DND-41 (cell line): ENCODE data around the gene L3MBTL1.
A peak's percentile ranks its signal among the peaks of the same experiment; 100 is the strongest.

Source experiments
- ATAC-seq: fragments of 200-7000 bp; cut with Tn5 transposase; 3 replicates; pipeline ENCODE4 v1.9.1; 2021; ENCODE audit warnings: low read depth; ENCODE audit not compliant: insufficient read depth
- DNase-seq: peaks from one replicate; pipeline ENCODE4 v3.0.0-alpha.2; 2020
- H2AFZ ChIP-seq: 2 replicates; pipeline ENCODE4 v1.6.0; 2012; ENCODE audit warnings: low read depth, low read length
- H3K27ac ChIP-seq: 2 replicates; pipeline ENCODE4 v1.5.1; 2012; ENCODE audit warnings: low read length, inconsistent platforms
- H3K27me3 ChIP-seq: fragments of 200-600 bp; sonication (generic); 2 replicates; pipeline ENCODE4 v1.6.0; 2012; ENCODE audit warnings: low read length, mild to moderate bottlenecking, inconsistent platforms; ENCODE audit not compliant: insufficient read depth, poor library complexity
- H3K36me3 ChIP-seq: 2 replicates; pipeline ENCODE4 v1.5.1; 2012; ENCODE audit warnings: low read length, inconsistent platforms; ENCODE audit not compliant: insufficient read depth
- H3K4me1 ChIP-seq: 2 replicates; pipeline ENCODE4 v1.5.1; 2012; ENCODE audit warnings: mild to moderate bottlenecking, low read length; ENCODE audit not compliant: insufficient read depth
- H3K4me2 ChIP-seq: 2 replicates; pipeline ENCODE4 v1.6.0; 2012; ENCODE audit warnings: mild to moderate bottlenecking, moderate library complexity, low read length, inconsistent platforms; ENCODE audit not compliant: insufficient read depth
- H3K4me3 ChIP-seq, 2 experiments: fragments of 200-600 bp in 1 of 2; shearing (Covaris generic) in 1 of 2; 2 replicates each; pipeline ENCODE4 v1.5.1; 2012 to 2016; ENCODE audit warnings: inconsistent platforms in 2 of 2, low read length in 2 of 2, mild to moderate bottlenecking in 2 of 2, low read depth in 1 of 2, moderate library complexity in 1 of 2
- H3K79me2 ChIP-seq: 2 replicates; pipeline ENCODE4 v1.6.0; 2012; ENCODE audit warnings: low read length, inconsistent platforms; ENCODE audit not compliant: insufficient read depth
- H3K9ac ChIP-seq: 2 replicates; pipeline ENCODE4 v1.6.0; 2012; ENCODE audit warnings: low read depth, mild to moderate bottlenecking, inconsistent platforms, low read length, moderate library complexity
- H3K9me3 ChIP-seq: 2 replicates; pipeline ENCODE4 v1.5.1; 2012; ENCODE audit warnings: low read length, moderate library complexity, mild to moderate bottlenecking, inconsistent platforms; ENCODE audit not compliant: insufficient read depth, severe bottlenecking
- H4K20me1 ChIP-seq: 2 replicates; pipeline ENCODE4 v1.6.0; 2012; ENCODE audit warnings: low read length; ENCODE audit not compliant: insufficient read depth
- EZH2 ChIP-seq: IDR thresholded peaks from 3 replicates; pipeline ENCODE4 v1.6.1; 2012; ENCODE audit warnings: borderline replicate concordance, low read depth, mild to moderate bottlenecking, moderate library complexity, low read length, inconsistent platforms; ENCODE audit not compliant: severe bottlenecking
- TF ChIP-seq, protein P1 (sequence below): IDR thresholded peaks from 2 replicates; pipeline ENCODE4 v1.5.1; 2012; ENCODE audit warnings: borderline replicate concordance, low read length, moderate library complexity, mild to moderate bottlenecking; ENCODE audit not compliant: poor library complexity, severe bottlenecking; ENCODE audit errors: extremely low read depth

Gene L3MBTL1

DNA sequence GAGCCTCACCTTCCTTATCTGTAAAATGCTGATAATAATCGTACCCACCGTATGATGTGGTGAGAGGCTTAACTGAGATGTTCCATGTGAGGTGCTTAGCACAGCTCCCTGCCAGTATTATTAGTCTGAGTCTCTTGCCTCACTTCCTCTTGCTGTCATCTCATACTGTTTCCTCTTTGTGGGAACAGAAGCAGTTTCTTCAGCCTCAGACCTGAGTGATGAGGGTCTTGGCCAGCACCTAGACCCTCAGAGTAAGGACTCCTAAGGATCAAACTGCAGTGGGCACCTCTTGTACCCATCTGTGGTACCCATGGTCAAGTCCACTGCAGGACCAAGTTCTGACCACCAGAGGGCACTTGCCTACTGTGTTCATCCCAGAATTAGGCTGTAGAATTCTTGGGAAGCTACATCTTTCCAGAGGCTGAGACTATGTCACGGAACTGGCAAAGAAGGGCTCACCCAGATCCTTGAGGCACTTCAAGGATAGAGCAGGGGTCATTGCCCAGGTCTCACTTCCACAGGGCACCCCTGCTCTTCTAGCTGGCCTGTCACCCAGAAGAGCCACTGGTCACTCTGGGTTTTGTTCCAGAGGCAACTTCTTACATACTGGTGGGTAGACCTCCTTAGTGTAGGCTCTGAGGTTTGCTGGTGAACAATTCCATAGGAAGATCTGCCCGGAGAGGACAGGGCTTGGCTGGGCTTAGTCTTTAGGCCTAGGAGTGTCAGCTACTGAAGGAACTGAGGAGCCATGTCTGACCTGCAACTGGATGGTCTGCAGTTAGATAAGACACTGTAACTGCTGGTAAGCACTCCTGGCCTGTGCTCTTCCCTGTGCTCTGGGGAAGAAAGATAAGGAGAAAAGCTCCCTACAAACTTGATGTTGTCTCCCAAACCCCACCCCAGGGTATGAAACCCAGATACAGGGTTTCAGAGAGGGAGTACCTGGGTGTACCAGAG, 30.7 kb downstream of the L3MBTL1 start:
- Histone ChIP-seq H4K20me1 (peaks cover 15% of the 10 kb centered on the region), H3K4me3 (no peak overlapping the region), H3K4me1 (no peaks in the 10 kb centered on the region), H3K9me3 (no peaks in the 10 kb centered on the region), H3K4me2 (no peak overlapping the region), H3K79me2 (no peaks in the 10 kb centered on the region), H3K27ac (no peak overlapping the region), H3K9ac (no peak overlapping the region), H3K36me3 (no peaks in the 10 kb centered on the region; the same call in 1 of the 2 replicates), H3K27me3 (no peaks in the 10 kb centered on the region), H2AFZ (no peak overlapping the region)
- no peak for TF ChIP-seq EZH2
- TF ChIP-seq, protein P1, sequence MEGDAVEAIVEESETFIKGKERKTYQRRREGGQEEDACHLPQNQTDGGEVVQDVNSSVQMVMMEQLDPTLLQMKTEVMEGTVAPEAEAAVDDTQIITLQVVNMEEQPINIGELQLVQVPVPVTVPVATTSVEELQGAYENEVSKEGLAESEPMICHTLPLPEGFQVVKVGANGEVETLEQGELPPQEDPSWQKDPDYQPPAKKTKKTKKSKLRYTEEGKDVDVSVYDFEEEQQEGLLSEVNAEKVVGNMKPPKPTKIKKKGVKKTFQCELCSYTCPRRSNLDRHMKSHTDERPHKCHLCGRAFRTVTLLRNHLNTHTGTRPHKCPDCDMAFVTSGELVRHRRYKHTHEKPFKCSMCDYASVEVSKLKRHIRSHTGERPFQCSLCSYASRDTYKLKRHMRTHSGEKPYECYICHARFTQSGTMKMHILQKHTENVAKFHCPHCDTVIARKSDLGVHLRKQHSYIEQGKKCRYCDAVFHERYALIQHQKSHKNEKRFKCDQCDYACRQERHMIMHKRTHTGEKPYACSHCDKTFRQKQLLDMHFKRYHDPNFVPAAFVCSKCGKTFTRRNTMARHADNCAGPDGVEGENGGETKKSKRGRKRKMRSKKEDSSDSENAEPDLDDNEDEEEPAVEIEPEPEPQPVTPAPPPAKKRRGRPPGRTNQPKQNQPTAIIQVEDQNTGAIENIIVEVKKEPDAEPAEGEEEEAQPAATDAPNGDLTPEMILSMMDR = peak; percentile 98
- ATAC-seq (peak; percentile 72), DNase-seq (peak; percentile 57)

DNA sequence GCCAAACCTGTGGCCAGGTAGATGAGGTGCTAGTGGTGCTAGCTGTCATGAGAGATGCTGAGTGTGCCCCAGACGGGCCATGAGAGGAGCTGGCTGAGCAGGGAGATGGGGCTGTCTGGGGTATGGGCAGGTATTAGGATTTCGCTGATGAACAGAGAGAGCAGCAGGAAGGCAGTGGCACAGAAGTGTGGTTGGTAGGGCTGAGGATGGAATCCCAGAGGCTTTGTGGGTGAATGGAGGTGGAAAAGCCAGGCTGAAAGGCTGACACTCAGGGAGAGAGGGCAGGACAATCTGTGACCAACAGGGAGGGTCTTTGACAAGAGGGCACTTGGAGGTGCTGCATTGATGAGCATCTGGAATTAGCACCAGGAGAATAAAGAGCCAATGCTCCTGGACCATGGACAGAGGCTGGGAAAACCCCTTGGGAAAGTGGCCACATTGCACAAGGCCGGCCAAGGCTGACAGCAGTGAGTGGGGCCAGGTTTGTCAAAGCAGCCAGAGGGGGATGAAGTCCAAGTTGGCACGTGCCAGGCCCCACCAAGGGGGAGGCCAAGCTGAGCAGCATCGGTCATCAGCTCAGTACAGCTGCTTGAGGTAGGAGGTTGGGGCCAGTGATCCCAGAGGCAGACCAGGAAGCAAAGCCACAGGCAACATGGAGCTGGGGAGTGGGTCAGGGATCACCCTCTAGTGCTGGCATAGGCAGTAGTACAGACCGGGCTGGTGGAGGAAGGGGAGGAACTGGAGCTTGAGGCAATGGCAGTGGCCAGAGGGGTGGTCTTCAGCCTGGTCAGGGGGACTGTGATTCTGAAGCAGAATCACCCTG, 31.6 kb downstream of the L3MBTL1 start:
- Histone ChIP-seq H3K4me3 (no peak overlapping the region), H4K20me1 (peaks cover 15% of the 10 kb centered on the region), H3K4me2 (no peak overlapping the region), H3K79me2 (no peaks in the 10 kb centered on the region), H3K27ac (no peak overlapping the region), H3K9ac (no peak overlapping the region), H3K36me3 (no peaks in the 10 kb centered on the region; the same call in 1 of the 2 replicates), H2AFZ (no peak overlapping the region), H3K27me3 (no peaks in the 10 kb centered on the region), H3K4me1 (no peaks in the 10 kb centered on the region), H3K9me3 (no peaks in the 10 kb centered on the region)
- TF ChIP-seq, protein P1 = no peak
- no peak for TF ChIP-seq EZH2
- DNase-seq (no peak), ATAC-seq (no peak)

DNA sequence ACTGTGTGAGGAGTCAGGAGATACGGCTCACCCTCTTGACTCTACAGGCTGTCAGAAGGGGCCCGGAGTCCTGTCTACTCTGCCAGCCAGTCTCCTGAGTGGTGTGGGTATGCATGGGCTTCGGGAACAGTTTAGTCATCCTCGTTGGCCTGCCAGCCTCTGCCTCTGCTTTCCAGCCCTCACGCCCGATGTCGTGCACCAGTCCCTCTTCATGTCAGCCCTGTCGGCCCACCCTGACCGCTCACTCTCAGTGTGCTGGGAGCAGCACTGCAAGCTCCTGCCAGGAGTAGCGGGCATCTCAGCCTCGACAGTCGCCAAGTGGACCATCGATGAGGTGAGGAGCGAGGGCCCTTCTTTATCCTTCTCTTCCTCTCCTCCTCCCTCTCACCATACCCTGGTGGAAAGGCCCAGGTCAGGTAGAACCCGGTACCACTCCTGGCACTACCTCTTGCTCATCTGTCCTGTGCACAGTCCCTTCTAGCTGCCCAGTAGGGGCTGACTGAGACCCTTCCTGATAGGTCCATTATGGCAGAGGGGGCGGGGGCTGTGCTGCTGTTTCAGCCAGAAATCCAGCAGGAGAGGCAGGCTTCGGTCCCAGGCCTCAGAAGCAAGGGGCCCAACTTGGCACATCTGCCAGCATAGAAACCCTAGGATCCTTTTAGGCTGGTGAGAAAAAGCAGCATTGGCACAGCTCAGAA, 32.6 kb downstream of the L3MBTL1 start:
- Histone ChIP-seq H3K4me2 (no peak overlapping the region), H3K4me3 (no peak overlapping the region), H3K9me3 (no peaks in the 10 kb centered on the region), H3K36me3 (no peaks in the 10 kb centered on the region; the same call in 1 of the 2 replicates), H3K27ac (no peak overlapping the region), H4K20me1 (peaks cover 13% of the 10 kb centered on the region), H3K9ac (no peak overlapping the region), H2AFZ (no peak overlapping the region), H3K79me2 (no peaks in the 10 kb centered on the region), H3K27me3 (no peaks in the 10 kb centered on the region), H3K4me1 (no peaks in the 10 kb centered on the region)
- DNase-seq (no peak), ATAC-seq (no peak)
- TF ChIP-seq, protein P1 = no peak
